ENCODE results near the gene PTPRS. TPM values are rescaled to one million over a fixed set of nuclear protein-coding genes. Genes with fewer than 3 reads are reported as not detected.

PTPRS gene
- total RNA-seq, 4 donors from 2014 or later: 238 to 530 (median 338) TPM

- no peak for TF ChIP-seq CTCF (IDR thresholded peaks at IDR 0.05)
- ATAC-seq (ENCODE audit: low FRiP score) (no peak), DNase-seq (ENCODE audit: low spot score) (no peak)
Observed at GRCh38 chr19:5294403-5295160, 46.0 kb downstream of the PTPRS start.

- no peak for TF ChIP-seq CTCF (IDR thresholded peaks at IDR 0.05)
- DNase-seq (ENCODE audit: low spot score) (no peak), ATAC-seq (ENCODE audit: low FRiP score) (peak; percentile 51)
Observed at GRCh38 chr19:5293612-5294378, 46.8 kb downstream of the PTPRS start.

- TF ChIP-seq CTCF (IDR thresholded peaks at IDR 0.05): no peak
- ATAC-seq (ENCODE audit: low FRiP score): peak; percentile 77
- DNase-seq (ENCODE audit: low spot score): peak; percentile 33
Observed at GRCh38 chr19:5292822-5293611, 47.6 kb downstream of the PTPRS start.

GRCh38 chr19:5292453-5292821 lies 48.2 kb downstream of the PTPRS start:
- TF ChIP-seq CTCF (IDR thresholded peaks at IDR 0.05): no peak
- DNase-seq (ENCODE audit: low spot score): no peak
- no peak for ATAC-seq (ENCODE audit: low FRiP score)

GRCh38 chr19:5291588-5292193 lies 48.9 kb downstream of the PTPRS start:
- ATAC-seq (ENCODE audit: low FRiP score): no peak
- DNase-seq (ENCODE audit: low spot score): no peak
- no peak for TF ChIP-seq CTCF (IDR thresholded peaks at IDR 0.05)

Other genes starting within 250 kb of the PTPRS start
- gene ZNRF4, start 114.6 kb upstream of the PTPRS start, total RNA-seq: not detected
- 1 to 10 TPM in 3 of 4 donors, not detected in 1; 1.7 to 8.6 (median 1.8) TPM for gene TINCR, start 227.1 kb upstream of the PTPRS start, total RNA-seq

Data from omental fat pad (tissue), 4 donors.